GM18951 (cell line): ENCODE measurements around the gene B4GALNT3.

Source experiments
- POLR2A ChIP-seq: IDR thresholded peaks from 4 replicates; pipeline ENCODE4 v1.6.1; 2011; ENCODE audit warnings: mild to moderate bottlenecking; ENCODE audit not compliant: insufficient read length, insufficient read depth; ENCODE audit errors: extremely low read depth
- in situ Hi-C: fragments of 300-500 bp; cut with MboI; formaldehyde crosslinking; loops from one replicate; pipeline ENCODE4 v1.12.0; 2022; ENCODE audit warnings: low sequenced_read_pairs, mixed read lengths, inconsistent platforms; ENCODE audit not compliant: unreplicated experiment

The B4GALNT3 gene

DNA sequence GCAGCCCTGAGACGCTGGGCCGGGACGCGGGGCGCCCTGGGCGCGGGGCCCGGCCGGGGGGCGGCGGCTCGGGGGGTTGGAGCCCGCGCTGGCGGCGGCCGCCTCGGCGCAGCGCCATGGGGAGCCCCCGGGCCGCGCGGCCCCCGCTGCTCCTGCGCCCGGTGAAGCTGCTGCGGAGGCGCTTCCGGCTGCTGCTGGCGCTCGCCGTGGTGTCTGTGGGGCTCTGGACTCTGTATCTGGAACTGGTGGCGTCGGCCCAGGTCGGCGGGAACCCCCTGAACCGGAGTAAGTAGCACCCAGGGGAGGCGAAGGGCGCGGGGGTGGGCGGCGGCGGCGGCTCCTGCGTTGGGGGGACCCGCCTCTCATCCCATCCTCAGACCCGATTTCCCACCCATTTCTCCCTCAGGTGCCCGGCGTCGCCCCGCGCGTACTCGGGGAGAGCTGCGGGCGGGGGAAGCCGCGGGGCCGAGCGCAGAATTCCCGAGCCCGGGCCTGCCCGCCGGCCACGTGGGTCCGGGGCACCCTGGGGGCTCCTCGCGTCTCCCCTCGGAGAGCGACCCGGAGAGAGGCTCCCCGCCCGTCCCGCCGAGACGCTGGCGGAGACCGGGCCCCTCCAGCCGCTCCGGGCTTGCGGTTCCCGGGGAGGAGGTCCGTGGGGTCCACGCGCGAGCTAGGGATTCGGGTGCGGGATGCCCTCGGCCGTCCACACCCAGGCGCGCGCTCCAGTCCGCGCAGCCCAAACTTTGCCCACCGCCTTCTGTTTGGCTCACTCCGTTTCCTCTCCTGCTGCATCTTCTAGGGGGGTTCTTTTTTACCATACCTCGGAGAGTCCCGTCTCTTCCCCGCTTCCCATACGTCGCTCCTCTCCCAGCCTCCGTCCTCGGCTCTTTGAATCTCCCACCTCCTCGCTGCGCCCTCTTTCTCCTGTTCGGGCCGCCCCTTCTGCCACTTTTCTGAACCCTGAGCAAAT lies 807 bp downstream of the B4GALNT3 start:
- in situ Hi-C loops, result no loop called here
- no peak for TF ChIP-seq POLR2A

DNA sequence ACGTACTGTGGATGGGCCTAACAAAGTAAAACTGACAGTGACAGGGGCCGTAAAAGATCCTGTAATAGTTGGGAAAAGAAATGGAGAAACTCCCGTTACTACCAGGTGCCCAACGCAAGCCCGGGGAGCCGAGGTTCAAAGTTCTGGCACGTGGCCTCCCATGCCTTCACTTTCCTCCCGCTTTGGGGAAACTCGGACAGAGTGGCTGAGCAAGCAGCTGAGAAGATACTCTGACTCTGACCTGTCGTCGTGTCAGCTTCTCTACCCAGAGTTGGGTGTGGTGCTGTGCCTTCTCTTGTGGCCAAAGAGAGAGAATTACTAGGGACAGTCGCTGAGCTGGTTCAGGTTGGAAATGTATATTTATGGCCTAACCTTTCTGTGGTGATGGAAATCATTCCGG lies 1.7 kb downstream of the B4GALNT3 start:
- in situ Hi-C loops, result no loop called here
- TF ChIP-seq POLR2A, result no peak

DNA sequence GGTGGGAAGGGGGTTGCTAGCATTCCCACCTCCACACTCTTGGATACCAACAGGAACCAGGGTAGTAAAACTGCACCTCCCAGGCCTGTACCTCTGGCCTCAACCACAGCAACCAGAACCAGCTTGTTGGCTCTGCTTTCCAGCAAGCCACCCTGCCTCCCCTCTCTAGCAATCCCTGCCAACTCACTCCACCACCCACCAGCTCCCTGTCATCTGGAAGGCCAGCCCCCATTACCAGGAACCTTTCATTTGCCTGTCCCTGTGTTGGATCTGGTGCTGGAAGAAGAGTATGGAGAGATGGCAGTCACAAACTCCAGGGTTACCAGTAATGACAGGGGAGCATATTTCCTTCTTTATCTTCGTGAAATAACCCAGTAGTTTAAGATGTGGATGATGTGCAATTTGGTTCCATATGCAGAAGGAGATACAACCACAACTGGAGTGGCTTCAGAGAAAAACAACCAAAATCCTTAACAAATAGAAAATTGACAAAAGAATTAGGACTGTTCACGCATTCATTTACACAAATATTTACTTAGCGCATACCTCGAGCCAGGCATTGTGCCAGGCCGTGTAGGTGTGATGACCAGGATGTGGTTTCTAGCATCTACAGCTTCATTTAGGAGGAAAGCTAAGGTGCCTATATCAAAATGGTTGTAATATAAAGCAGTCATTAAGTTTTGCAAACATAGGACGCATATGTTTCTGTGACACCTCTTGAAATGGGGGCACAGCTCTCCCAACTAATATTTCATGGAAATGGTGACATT lies 3.4 kb downstream of the B4GALNT3 start:
- in situ Hi-C loops, result no loop called here
- no peak for TF ChIP-seq POLR2A

DNA sequence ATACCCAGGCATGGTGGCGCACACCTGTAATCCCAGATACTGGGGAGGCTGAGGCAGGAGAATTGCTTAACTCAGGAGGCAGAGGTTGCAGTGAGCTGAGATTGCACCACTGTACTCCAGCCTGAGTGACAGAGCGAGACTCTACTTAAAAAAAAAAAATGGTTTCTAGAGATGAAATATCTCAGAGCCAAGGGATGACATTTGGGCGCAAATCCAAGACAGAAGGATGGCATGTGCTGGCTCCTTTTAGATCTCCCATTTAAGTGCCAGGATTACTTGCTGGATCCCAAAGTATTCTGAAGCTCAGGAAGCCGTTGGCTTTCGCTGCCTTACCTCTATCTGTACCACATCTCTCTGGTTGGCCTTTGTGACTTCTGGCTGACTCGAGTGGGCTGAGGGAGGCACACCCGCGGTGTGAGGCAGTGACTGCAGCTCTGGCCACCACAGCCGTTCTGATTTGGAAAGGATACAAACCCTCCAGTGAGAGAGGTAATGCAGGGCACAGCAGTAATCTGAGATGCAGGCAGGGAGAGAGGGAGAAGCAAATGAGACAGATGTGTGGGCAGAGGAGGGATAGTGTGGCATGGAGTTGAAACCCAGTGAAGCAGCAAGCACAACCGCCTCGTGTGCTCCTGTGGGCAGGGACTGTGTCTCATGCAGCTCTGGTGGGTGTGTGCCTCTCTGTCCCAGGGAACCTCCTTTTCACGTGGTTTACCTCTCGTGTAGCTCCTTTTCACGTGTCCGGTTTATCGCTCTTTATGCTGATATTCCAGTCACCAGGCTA lies 4.9 kb downstream of the B4GALNT3 start:
- in situ Hi-C loops, result no loop called here
- no peak for TF ChIP-seq POLR2A

DNA sequence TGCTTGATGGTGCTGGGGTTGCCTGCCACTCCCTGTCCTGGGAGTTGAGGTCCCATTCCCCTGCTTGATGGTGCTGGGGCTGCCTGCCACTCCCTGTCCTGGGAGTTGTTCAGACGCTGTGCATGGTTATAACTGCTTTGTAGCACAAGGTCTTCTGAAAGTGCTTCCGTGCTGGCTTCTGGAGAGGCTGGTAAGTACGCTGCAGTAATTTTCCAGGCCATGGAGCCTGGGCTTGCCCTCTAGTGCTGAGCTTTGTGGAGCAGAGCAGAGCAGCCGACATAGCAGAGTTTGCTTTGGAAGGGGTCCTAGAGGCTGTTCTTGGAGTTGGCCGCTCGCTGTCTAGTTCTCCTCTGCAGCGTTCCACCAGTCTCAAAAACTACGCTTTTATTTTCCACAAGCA lies 6.3 kb downstream of the B4GALNT3 start:
- in situ Hi-C loops, result no loop called here
- TF ChIP-seq POLR2A, result no peak

DNA sequence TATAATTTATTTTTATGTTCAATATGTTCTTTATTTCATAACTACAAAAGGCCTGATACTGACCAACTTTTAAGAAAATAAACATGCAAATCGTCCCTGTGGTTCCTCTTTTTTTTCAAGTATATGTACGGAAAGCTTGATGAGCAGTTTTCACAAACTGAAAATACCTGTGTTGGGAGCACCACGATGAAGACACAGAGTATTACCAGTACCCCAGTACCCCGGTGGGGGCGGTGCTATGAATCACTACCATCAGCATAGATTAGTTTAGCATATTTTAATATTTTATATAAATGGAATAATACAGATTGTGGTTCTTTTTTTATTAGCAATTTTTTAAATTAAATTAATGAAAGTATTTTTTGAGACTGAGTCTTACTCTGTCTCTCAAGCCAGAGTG lies 7.0 kb downstream of the B4GALNT3 start:
- no peak for TF ChIP-seq POLR2A
- in situ Hi-C loops, result no loop called here

DNA sequence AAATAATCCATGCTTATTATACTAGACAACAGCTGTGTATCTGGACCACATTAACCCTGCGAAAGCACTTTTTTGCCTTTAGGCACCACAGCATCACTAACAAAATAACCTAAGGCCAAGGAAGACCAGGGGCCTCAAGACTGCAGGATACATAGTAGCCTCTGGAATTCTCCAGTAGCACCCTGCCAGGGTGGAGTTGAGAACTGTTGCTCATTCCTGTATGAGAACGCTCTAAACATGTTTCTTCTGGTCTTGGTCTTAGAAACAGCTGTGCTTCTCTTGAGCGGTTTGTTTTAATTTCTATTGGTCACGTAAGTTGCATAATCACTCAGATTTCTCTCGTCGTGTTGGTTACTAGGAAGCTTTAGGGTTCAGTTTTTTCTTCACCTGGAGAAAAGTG lies 7.9 kb downstream of the B4GALNT3 start:
- no peak for TF ChIP-seq POLR2A
- in situ Hi-C loops, result no loop called here

DNA sequence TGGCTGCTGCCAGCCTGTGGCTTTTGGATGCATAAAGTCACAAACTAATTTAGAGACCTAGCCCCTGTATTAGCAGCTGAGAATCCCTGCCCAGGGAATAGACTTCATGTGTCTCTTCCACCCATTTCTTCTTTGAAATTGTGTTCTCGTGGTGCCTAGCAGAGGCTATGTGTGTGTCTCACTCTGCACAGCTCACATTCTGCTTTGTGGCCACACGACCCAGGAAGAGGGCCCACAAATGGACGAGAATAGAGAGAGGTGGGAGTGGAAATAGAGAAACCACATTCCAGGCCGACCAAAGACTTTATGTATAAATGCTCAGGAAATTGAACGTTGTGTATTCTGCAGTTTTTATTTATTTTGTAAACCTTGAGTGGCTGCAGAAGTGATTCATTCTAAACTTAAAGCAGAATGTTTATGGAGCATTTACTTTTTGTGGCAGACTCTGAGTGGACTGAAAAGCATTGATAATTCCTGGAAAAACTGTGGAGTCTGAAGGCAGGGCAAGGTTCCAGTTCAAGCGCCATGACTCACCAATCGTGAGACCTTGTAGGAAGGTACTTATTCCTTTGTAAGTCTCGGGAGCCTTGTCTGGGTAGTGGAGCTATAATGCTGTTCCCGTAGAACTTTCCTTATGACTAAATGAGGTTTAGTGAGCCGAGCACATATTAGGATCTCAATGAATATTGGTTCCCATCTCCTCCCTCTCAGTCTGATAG lies 9.1 kb downstream of the B4GALNT3 start:
- in situ Hi-C loops, result no loop called here
- TF ChIP-seq POLR2A, result no peak

DNA sequence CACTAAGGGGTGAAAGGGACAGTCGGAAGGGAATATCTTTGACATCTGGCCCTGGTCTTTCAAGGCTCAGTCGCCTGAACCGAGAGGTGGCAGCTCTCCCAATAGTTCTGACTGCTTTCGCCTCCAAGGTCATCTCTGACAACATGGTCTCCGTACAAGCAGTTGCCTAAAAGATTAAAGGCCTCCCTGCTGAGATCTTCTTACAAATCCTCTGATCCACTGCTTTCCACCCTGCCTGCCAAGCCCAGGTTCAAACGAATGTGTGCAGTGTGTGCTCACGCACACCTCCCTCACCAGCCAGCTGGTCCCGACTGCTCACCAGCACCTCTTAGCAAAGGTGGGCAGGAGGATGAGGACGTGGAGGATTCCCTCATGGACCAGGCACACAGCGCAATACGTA lies 10.4 kb downstream of the B4GALNT3 start:
- no peak for TF ChIP-seq POLR2A
- in situ Hi-C loops, result no loop called here

DNA sequence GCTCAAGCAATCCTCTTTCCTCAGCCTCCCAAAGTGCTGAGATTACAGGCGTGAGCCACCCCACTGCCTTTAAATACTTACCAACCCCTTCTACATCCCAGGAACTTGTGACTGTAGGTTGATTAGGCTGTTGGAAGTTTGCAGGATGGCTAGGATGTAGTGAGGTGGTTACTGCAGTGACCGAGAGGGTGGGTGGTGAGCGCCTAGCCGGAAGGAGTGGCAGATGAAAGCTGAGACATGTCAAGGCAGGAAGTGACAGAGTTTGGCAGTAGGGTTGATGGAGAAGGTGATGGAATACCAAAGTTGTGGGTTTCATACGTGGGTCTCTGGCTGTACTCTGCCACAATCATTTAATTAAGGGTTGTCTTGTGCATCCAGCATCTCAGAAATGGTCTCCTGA lies 13.5 kb downstream of the B4GALNT3 start:
- in situ Hi-C loops, result no loop called here
- no peak for TF ChIP-seq POLR2A

DNA sequence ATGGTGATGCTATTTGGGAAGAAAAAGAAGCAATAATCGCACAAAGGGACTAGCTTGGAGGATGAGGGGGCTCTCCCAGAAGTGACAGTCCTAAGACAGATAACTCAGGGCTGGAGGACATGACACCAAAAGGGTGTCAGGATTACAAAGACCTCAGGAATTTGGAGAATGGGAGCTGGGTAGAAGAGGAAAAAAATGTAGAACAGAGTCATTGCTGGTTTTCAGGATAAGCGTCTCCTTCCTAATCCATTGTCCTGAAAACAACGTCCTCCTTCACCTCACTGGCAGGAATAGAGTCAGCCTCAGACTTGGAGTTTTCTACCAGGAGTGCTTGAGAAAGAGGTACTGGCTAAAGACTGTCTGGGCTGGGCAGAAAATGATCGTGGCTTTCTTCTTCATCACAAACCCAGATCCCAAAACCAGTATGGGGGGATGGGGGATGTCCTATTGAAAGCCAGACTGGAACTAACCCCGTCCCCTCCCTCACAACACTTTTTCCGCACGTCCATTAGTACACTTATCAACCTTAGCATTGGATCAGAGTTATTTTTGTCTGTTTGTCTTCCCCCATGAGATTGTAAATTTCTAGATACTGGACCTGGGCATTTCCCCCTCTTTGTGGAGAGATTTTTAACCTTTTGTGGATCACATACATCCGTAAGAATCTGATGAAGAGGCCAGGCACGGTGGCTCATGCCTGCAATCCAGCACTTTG lies 14.3 kb downstream of the B4GALNT3 start:
- in situ Hi-C loops, result no loop called here
- TF ChIP-seq POLR2A, result no peak

DNA sequence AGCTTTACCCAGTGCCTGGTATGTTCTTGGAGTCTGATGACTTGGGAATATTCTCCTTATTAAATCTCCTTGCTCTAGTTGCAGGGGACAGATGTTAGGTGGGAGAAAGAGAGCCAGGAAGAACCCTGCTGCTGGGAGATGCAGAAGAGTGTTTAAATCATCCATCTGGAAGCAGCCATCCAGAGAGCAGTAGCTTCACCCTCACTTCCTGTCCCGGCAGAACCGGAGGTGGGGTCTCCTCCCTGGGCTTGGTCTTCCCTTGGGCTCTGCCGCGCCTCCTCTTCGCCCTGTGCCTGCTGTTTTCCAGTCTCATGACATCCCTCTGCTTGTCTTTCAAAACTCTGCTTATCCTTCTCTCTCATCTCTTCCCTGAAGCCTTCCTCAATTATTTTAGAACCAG lies 15.5 kb downstream of the B4GALNT3 start:
- in situ Hi-C loops, result no loop called here
- TF ChIP-seq POLR2A, result no peak
